SK-N-SH (cell line): Measurements from ENCODE around the gene KCNJ4.

ENCODE experiments used
- JUND ChIP-seq: IDR thresholded peaks from 2 replicates; pipeline ENCODE4 v1.4.0; 2012
- NFIC ChIP-seq: IDR thresholded peaks from 2 replicates; pipeline ENCODE4 v1.4.0; 2012; ENCODE audit warnings: borderline replicate concordance
- POLR2AphosphoS5 ChIP-seq: IDR thresholded peaks from 2 replicates; pipeline ENCODE4 v1.6.1; 2012; ENCODE audit warnings: low read depth, low read length
- SIN3A ChIP-seq: IDR thresholded peaks from 2 replicates; pipeline ENCODE4 v1.6.1; 2012; ENCODE audit warnings: low read depth, mild to moderate bottlenecking, low read length, moderate library complexity, borderline replicate concordance
- TF ChIP-seq, protein P1 (sequence below): fragments of 200-600 bp; sonication (generic); IDR thresholded peaks from 2 replicates; pipeline ENCODE4 v1.6.1; 2017; ENCODE audit warnings: antibody characterized with exemption, mild to moderate bottlenecking, moderate library complexity
- TF ChIP-seq, protein P2 (sequence below): fragments of 150-350 bp; IDR thresholded peaks from 2 replicates; pipeline ENCODE4 v1.6.1; 2017; ENCODE audit warnings: antibody characterized with exemption, low read length, low read depth, borderline replicate concordance

DNA sequence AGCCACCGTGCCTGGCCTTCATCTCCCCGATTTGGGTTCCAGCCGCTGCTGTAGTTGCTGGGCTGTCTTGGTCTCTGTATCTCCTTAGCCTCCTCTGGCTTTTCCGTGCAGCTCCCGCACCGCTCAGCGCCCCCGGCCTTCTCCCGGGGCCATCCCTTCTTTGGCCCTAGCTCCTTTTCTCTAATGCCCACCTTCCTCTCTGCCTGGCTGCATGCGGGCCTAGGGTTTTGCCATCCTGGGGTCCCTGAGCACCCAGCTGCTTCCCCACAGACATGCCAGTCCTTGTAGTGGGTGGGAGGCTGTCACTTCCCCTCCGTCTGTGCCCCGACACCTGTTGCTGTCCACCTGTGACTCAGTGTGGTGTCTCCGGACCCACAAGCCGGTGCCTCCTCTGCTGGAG is 36.4 kb downstream of the KCNJ4 start:
- TF ChIP-seq, protein P1, sequence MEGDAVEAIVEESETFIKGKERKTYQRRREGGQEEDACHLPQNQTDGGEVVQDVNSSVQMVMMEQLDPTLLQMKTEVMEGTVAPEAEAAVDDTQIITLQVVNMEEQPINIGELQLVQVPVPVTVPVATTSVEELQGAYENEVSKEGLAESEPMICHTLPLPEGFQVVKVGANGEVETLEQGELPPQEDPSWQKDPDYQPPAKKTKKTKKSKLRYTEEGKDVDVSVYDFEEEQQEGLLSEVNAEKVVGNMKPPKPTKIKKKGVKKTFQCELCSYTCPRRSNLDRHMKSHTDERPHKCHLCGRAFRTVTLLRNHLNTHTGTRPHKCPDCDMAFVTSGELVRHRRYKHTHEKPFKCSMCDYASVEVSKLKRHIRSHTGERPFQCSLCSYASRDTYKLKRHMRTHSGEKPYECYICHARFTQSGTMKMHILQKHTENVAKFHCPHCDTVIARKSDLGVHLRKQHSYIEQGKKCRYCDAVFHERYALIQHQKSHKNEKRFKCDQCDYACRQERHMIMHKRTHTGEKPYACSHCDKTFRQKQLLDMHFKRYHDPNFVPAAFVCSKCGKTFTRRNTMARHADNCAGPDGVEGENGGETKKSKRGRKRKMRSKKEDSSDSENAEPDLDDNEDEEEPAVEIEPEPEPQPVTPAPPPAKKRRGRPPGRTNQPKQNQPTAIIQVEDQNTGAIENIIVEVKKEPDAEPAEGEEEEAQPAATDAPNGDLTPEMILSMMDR: no peak
- no peak for TF ChIP-seq POLR2AphosphoS5
- TF ChIP-seq NFIC: no peak
- TF ChIP-seq JUND: no peak
- TF ChIP-seq, protein P2, sequence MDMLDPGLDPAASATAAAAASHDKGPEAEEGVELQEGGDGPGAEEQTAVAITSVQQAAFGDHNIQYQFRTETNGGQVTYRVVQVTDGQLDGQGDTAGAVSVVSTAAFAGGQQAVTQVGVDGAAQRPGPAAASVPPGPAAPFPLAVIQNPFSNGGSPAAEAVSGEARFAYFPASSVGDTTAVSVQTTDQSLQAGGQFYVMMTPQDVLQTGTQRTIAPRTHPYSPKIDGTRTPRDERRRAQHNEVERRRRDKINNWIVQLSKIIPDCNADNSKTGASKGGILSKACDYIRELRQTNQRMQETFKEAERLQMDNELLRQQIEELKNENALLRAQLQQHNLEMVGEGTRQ: no peak
- no peak for TF ChIP-seq SIN3A
